Inflammatory macrophage (primary cell): ENCODE measurements around the gene PDE4D.
"Not testable (repeated sequence)": the region's sequence is repeated elsewhere in the genome, so short reads cannot be mapped to it uniquely, and the experiment has no call there.

Experiments used
- DNase-seq, 2 donors: peaks; one replicate each; pipeline ENCODE4 v3.0.0-alpha.2; 2020 to 2022

Gene PDE4D

DNA sequence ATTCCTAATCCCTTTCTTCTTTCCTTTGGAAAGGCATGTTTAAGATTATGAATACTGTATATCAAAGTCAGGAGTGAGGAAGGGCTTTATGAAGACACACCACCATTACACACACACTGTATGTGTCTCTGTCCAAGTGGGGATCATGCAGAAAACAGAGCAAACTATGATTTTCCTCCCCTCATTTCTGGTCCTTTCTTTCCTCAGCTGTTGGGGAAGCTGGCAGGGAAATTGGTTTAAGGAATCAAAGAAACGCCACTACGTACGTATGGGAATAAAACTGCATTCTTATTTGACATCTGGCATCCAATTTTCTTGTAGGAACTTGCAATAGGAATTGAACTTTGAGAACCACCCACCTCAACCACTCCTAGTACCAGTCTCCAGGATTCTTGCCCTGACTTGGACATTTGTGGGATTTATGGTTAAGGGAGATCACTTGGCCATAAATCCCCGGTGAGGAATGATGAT lies 125.8 kb downstream of the PDE4D start:
- DNase-seq, result no peak

DNA sequence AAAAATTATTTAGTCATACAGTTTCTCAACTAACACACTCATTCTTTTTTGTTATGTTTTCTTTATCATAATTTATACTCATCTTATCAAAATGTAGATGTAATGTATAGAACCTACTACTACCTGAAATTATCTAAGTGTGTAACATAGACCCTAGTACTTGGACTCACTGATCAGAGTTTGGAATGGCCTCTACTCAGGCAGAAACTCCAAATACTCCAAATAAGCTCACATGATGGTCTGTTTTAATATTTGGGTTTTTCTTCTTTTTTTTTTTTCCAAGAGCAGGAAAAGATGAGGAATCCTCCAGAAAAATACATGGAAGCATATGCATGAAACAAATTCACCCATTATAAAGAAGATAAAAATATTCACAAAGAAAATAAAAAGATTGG lies 126.3 kb downstream of the PDE4D start:
- no peak for DNase-seq

DNA sequence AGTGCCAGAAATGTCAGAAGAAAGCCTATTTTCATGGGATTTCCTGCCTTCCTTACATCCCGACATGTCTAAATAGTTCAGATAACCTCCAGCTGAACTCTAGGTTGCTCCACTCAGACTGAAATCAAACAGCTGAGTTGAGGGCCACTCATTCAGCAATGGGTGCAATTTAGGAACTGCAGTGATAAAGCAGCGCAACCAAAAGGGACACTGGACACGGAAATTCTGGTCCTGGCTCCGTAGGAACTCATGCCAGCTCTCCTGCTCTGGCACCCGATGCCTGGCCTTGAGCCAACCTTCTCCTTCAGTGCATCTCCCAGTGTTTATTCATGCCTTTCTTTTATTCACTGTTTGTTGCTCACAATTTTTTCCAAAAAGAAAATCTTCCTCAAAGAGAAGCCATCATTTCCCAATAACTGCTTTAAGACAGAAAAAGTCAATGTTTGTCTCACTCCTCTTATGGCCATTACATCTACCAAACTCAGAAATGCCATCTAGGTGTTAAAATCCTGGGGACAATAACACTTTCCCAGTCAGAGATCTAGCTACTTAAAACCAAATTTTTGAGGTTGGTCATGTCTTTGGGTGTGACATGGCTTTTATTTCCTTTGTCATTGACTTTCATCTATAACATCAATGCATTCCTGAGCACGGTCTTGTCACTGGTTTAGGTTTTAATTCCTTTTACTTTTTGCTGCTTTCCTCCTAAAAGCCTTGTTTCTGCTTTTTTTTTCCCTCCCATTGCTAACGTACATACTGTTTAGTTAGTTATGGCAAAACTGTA lies 126.9 kb downstream of the PDE4D start:
- no peak for DNase-seq

DNA sequence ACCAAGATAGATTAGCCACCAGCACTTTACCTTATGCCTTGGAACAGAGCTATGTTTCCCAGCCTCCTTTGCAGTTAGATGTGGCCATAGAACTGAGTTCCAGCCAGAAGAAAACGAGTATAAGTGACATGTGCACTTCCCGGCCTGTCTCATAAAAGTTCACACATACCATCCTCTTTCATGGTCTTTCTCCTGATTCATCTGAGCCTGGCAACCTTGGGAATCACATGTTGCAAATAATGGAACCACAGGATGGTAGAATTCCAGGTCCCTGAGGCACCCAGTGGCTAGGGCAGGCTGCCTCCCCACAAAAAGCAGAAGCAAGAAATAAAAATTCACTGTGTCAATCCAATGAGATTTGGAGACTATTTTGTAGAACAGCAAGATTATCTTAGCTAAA lies 128.1 kb downstream of the PDE4D start:
- no peak for DNase-seq

DNA sequence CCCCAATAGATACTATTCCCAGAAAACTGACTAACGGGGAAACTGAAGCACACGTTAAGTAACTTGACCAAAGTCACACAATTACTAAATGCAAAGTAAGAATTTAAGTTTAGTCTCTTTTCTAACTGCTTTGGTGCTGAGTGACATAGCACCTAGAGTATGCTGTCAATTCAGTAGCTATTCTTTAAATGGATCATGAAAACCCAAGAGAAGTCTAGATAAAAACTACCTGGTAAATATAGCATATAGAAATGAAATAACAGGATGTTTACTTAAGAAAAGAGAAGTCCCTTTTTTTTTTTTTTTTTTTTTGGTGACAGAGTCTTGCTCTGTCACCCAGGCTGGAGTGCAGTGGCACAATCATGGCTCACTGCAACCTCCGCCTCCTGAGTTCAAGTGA lies 129.2 kb downstream of the PDE4D start:
- DNase-seq, result no peak

DNA sequence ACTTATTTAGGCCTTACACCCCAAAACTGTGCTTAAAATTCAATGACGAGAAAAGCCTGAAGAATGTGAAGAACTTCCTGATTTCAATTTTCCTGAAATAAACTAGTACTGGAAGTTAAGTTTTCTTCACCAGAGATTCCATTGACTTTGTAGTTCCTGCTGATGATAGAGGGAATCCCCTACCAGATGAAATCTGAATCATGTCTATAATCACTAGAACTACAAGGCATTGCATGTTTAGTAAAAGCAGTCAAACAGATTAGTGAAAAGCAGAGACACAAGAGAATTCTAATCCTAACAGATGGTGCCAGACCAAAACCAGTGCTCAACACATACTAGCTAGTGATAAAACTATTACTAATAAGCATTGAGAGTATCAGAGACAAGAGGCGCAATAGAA lies 130.0 kb downstream of the PDE4D start:
- no peak for DNase-seq

DNA sequence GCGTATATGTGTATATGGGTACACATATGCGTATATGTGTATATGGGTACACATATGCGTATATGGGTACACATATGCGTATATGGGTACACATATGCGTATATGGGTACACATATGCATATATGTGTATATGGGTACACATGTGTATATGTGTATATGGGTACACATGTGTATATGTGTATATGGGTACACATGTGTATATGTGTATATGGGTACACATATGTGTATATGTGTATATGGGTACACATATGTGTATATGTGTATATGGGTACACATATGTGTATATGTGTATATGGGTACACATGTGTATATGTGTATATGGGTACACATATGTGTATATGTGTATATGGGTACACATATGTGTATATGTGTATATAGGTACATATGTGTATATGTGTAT lies 131.3 kb downstream of the PDE4D start:
- not testable (repeated sequence) for DNase-seq

DNA sequence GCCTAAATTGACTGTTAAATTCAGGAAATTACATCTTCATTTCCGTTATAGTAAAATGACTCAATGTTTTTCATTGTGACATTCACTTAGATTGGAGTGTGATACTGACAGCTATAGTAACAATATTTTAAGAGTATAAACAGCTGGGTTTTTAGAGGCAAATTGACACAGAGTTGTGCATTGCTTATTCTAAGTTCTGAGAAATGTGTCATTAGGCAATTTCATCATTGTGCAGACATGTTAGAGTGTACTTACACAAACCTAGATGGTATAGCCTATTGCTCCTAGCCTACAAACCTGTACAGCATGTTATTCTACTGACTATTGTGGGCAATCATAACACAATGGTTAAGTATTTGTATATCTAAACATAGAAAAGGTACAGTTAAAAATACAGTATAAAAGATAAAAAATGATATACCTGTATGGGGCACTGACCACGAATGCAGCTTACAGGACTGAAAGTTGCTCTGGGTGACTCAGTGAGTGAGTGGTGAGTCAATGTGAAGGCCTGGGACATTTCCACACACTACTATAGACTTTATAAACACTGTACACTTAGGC lies 132.7 kb downstream of the PDE4D start:
- peak; percentile 14 to 51 for DNase-seq

DNA sequence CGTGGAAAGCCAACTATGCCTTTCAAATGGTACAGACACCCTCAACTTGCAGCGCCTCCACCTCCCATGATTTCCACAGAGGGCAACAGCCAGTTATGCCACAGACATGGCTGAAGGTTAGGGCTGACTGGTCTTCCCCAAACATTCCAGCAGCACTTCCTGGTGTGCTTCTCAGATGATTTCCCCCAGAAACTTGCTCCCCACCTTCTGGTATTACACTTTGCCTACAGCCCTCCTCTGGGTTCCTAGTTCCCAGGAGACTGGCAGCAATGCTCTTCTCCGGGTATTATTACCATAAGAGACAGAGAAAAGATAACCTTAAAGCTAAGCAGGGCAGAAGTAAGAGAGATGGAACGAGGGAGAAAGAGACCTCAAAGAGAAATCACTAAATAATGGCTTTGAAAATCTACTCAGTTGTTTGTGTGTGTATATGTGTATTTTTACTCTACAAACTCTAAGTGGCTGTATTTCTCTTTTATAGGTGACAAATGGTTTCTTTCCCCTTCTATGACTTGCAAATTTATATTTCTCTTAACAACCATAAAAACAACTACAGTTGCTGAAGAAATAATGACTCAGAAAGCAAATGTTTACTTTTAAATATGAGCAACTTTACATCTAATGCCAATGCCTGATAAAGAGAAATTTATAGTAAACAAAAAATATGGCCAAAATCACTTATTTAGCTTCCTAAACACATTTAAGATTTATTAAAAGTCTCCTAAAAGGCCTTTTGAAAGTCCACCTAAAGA lies 133.8 kb downstream of the PDE4D start:
- no peak for DNase-seq

DNA sequence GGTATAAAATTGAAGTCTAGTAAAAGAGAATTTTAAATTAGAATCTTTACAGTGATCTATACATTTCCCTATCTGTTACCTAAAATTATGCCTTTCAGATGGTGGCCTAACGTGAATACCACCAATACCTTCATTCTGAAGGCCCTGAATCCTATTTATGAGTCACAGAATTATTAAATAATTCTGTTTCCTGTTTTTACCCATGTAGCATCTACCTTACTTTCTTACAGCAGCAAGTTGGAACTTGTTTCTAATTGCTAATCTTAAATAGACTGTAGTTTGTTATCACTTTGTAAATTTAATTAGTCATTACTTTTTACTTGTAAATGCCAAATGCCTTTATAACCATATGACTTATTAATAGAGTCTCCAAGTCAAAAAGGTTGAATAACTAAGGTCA lies 135.0 kb downstream of the PDE4D start:
- no peak for DNase-seq

DNA sequence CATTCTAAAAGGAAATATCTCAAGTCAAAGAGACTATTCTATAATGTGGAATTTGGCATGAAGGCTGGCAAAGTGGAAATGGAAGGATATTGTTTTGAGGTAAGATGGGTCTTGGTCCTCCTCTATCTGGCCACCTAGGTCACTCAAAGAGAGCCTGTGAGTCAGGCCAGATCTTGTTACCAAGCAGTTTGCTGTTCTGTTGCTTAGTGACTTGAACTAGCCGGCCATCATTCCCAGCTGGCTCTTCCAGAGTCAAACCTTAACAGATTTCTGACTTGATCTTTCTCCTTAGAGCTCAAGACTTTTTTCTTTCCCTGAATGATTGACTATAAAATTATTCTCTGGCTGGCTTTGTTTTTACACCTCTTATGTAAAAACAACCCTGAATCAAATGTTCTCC lies 136.1 kb downstream of the PDE4D start:
- DNase-seq, result no peak

DNA sequence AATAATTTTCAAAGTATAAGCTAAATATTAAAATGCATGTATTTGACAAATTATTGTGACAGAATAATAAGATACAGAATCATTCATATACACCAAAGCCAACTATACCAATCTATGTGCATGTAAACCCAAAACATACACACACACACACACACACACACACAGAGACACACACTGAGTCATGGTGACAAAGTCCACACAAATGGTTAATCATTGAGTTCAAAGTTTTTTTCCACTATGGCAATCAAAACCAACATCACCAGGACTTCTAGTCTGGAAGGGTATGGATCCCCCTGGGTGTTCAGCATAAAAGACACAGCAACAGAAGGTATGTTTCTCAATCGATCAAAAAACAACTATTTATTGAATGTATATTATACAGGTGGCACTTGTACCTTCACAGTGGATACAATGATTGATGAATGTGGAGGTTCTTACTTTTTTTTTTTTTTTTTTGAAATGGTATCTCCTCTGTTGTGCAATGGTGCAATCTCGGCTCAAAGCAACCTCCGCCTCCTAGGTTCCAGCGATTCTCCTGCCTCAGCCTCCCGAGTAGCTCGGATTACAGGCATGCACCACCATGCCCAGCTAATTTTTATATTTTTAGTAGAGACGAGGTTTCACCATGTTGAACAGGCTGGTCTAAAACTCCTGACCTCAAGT lies 137.0 kb downstream of the PDE4D start:
- DNase-seq, result no peak

DNA sequence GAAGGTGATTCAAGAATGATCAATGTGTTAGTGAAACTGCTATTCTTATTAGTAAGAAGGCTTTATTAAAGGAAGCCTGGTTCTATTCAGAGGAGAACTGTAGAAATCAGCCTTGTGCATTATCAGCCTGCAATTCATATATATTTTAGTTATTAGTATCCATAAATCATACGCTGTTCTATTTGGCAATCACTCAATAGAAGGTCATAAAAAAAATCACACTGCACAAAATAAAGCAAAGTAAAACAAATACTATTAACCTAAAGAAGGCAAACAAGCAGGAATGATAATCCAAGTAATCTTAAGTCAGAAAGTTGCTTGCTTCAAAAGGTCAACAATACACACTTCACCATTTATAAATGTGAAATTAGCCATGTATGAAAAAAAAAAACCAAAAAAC lies 138.1 kb downstream of the PDE4D start:
- no peak for DNase-seq

DNA sequence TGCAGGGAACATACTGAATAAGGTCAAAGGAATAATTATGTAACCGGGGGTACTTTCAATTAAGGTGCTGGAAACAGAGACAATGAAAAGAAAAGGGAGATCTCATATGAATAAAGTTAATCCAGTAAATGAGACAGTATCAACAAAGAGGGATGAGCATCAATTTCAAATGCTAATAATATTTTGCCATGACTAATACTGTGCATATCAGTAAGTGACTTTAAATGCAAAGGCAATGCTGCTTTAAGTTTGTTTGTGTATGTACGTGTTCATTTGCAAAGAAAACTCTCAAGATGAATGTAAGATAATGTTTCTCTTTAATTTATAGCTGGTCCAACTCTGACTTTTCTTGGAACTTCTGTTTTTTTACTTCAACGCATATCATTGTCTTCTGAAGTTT lies 139.9 kb downstream of the PDE4D start:
- no peak for DNase-seq

DNA sequence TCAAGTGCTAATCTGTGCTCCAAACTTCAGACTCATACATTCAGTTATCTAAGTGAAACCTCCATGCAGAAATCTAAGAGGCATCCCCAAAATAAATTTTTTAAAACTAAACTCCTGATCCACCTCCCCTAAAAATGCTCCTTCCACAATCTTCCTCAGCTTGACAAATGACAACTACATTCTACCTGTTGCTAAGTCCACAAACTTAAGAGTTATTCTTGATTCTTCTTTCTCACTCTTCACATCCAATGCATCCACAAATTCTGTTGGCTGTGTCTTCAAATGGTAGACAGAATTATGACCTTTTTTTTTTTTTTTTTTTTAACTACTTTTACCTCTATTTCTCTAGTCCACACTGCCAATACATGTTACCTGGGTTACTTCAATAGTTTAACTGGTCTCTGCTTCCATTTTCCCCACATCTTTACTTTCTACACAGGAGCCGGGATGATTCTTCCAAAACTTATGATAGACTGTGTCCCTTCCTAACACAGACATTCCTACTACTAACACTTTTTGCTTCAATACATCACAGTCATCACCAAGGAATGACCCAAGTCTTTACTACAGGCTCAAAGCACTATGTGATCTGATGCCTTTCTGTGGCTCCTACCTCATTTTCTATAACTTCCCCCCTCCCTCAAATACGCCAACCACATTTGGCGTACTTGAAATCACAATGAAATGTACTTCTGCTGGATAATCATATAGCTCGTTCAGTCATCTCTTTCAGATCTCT lies 143.6 kb downstream of the PDE4D start:
- no peak for DNase-seq

DNA sequence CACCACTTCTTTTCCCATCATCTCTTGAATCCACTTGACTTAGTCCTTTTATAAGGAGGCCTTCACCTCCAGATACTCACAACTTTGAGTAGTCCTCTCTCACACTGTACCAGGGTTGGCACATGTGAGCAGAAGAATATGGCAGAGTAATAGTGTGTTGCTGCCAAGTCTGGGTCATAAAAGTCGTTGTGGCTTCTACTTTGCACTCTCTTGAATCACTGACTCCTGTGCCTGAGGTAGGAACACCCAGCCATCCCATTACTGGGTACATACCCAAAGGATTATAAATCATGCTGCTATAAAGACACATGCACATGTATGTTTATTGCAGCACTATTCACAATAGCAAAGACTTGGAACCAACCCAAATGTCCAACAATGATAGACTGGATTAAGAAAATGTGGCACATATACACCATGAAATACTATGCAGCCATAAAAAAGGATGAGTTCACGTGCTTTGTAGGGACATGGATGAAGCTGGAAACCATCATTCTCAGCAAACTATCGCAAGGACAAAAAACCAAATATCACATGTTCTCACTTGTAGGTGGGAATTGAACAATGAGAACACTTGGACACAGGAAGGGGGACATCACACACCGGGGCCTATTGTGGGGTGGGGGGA lies 145.4 kb downstream of the PDE4D start:
- not testable (repeated sequence) for DNase-seq

DNA sequence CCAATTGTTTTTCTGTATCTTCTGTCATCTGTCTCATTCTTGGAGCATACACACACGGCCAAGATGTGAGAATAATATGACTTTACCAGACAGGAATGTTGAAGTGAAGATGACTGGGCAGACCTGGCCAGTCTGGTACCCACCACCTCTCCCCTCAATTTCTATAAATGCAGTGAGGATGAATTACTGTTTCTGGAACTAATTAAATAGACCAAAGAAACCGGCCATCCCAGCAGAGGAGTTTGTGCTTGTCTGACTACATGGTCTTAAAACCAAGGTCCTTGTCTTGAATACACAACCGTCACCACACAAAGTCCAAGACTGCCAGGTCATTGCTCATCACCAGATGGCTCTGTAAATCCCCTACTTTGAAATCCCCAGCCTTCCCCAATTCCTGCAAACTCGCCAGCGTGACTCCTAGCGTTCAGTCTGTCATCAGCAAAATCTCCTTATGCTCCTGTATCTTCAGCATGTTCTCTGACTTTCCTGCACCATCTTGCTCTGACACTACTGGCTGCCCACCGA lies 147.2 kb downstream of the PDE4D start:
- DNase-seq, result no peak

DNA sequence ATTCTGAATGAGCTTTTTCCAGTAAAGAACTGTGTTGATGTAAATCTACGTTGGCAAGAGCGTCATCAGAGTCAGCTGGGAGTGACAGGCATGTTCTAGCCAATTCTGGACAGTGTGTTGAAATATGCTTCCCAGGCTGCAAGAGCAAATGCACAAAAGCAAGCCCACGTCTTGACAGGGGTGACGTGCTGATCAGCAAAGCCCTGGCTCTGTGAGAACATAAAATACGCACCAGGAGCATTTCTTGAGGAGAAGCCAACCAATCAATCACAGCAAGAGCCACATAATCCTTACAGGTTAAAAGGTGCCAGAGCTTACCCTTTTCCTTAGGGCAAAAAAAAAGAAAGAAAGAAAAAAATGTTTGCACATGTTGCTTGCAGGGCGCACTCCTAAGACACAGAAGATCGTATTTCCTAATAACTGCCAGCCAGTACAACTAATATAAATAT lies 148.1 kb downstream of the PDE4D start:
- DNase-seq, result no peak

DNA sequence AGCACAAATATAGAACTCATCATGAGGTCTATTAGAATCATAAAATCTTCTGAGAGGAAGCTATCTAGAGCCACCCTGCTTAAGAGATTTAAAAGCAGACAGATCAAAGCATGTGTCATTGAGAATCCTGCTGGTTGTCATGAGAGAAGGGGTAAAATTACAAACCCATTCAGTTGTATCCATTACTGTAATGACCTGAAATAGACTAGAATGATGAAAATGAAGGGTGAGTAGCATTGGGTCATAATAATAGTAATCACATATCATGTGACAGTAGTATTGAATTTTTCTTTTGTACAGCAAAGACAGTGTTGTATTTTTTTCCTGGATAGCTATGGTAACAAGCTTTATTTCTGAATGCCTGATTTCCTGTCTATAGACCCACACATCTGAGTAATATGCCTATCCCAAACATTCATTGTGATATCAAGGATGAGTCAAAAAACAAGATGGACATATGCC lies 149.0 kb downstream of the PDE4D start:
- no peak for DNase-seq

DNA sequence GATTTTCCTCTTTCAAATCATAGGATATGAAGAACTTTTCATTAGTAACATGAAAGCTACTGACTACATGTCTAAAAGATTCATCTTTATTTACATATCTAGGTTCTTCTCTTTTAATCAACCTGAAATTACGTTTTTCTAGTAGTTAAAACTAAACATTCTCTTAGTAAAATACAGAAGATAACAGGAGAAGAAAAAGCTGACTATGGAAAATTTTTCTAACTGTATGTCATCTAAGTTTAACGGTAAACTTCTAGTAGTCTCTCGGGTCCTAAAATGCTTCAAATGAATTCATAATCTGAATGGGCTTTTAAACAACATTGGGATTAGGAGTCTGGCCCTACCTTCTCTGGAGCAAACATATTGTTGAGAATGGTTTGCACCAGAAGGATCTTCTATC lies 151.9 kb downstream of the PDE4D start:
- no peak for DNase-seq

DNA sequence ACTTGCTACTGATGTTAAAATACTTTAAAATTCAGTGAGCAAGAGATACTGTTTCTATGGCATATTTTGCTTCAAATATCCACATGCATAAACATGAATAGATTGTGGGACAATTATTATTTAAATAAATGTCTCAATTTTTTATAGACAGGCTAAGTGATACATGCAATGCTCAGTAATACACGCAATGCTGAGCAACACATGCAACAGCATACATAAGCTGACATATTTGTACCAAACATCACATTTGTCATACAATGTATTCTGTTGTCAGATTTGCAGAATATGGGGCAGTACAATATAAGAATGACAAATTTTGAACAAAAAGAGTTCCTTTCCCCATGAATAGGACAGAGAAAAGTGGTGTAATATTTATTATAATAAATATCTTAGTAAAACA lies 155.5 kb downstream of the PDE4D start:
- no peak for DNase-seq

DNA sequence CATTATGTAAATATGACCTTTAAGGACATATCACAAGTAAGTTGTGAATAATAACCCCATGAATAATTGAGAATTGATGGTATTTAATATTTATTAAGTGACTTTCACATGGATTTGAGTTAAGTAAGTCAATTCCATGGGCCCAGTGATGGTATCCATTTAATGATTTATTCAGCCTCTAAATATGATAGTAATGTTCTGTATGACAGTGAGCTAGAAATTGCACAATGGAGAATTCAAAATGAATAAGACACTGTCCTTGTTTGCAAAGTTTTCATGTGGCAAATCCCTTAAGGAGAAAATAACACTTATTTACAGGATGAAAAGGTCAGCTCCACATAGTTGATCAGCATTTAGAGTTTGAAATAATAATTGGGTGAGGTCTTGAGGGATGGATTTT lies 160.7 kb downstream of the PDE4D start:
- DNase-seq, result no peak
